ENCODE results near the gene RGCC. TPM values are rescaled to one million over a fixed set of nuclear protein-coding genes. Genes with fewer than 3 reads are reported as not detected.

RGCC gene
- total RNA-seq, 2 experiments from 2014 or later, result 75.0 to 77.8 TPM

DNA sequence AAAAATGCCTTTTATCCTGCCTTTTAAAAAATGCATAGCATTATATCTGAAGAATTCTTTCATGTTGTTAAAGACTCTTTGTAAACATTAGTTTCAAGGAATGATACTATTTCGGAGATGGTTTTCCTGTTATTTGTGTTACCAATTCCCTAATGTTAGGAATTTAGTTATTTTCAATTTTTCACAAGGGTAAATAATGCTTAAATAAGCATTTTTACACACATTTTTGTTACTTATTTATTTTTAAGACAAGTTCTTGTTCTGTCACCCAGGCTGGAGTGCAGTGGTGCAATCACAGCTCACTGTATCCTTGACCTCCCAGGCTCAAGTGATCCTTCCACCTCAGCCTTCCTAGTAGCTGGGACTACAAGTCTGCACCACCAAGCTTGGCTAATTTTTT is 49.0 kb downstream of the RGCC start:
- intact Hi-C loops (cut with micrococcal nuclease), result no loop called here
- CTCF ChIA-PET, result interaction anchor here (0.6 kb wide), 2 partner anchors 59 to 101 kb away, joined by 3 read pairs; no protein-coding TSS in a partner anchor
- Mint-ChIP-seq H3K27ac (no peak overlapping the region), H3K9me3 (peaks cover 9% of the 10 kb centered on the region), H3K4me3 (no peak overlapping the region), H3K4me1 (ENCODE audit: low read depth) (peaks cover 33% of the 10 kb centered on the region), H3K36me3 (ENCODE audit: low read depth) (peaks cover 7% of the 10 kb centered on the region), H3K27me3 (ENCODE audit: low read depth) (no peaks in the 10 kb centered on the region)
- DNase-seq, result no peak

DNA sequence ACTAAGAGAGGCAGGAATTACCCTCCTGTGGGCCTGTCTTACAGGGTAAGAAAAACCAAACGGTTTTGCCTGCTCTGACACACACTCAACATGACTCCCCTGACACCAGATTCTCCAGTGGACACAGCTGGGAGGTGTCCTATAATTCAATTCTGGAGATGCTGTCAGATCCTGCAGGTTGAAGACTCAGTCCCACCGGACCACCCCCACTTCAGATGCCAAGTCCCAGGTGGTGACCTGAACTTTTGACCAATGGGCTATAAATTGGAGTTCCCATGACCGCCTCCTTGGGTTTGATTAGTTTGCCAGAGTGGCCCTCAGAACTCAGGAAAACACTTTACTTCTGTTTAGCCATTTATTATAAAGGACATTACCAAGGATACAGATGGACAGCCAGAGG is 52.6 kb downstream of the RGCC start:
- H3K9me3 Mint-ChIP-seq, result peaks cover 2% of the 10 kb centered on the region
- CTCF ChIA-PET, result no interaction called here
- no peak overlapping the region for H3K4me3 Mint-ChIP-seq
- H3K4me1 Mint-ChIP-seq (ENCODE audit: low read depth), result peaks cover 11% of the 10 kb centered on the region
- intact Hi-C loops (cut with micrococcal nuclease), result no loop called here
- H3K27me3 Mint-ChIP-seq (ENCODE audit: low read depth), result no peaks in the 10 kb centered on the region
- H3K36me3 Mint-ChIP-seq (ENCODE audit: low read depth), result peaks cover 2% of the 10 kb centered on the region
- H3K27ac Mint-ChIP-seq, result no peak overlapping the region
- DNase-seq, result no peak

DNA sequence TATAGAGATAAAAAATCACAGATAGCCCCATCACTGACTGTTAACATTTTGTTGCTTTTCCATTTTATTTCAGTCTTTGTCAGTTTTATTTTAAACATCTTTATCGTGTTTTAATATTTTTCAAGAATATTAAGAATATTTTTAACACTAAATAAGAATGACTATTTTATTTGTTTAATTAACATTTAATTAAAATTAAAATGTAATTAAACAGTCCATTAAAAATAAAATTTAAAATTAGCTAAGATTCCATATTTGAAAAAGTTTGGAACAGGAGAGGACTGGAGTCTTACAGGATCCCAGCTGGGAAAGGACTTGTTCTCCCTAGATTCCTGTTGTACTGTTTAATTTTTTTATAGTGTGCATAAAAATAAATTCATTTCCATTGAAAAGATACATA is 54.5 kb downstream of the RGCC start:
- Mint-ChIP-seq H3K4me1 (ENCODE audit: low read depth) (no peaks in the 10 kb centered on the region), H3K27ac (no peak overlapping the region), H3K4me3 (no peak overlapping the region), H3K27me3 (ENCODE audit: low read depth) (no peaks in the 10 kb centered on the region), H3K36me3 (ENCODE audit: low read depth) (no peaks in the 10 kb centered on the region), H3K9me3 (no peaks in the 10 kb centered on the region)
- CTCF ChIA-PET, result no interaction called here
- intact Hi-C loops (cut with micrococcal nuclease), result no loop called here
- no peak for DNase-seq

DNA sequence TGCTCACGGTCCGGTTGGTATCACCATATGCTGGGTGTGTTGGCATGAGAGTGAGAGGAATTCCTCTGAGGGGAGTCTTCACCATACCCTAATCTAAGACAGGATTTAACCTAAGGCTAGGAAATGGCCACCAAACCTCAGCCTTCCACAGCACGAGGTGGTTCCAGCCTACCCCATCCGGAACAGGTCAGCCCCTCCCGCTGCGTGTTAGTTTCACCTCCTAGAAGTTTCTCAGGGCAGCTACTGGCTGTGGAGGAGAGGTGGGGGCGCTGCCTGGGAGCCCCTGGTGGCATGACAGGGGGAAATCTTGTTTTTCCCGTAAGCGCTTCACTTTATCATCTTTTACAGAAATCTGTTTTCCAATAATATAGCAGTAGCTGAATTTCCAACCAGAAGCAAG is 55.1 kb downstream of the RGCC start:
- intact Hi-C loops (cut with micrococcal nuclease), result no loop called here
- no peak overlapping the region for H3K4me3 Mint-ChIP-seq
- H3K36me3 Mint-ChIP-seq (ENCODE audit: low read depth), result no peaks in the 10 kb centered on the region
- H3K27me3 Mint-ChIP-seq (ENCODE audit: low read depth), result no peaks in the 10 kb centered on the region
- CTCF ChIA-PET, result no interaction called here
- H3K9me3 Mint-ChIP-seq, result no peaks in the 10 kb centered on the region
- no peaks in the 10 kb centered on the region for H3K4me1 Mint-ChIP-seq (ENCODE audit: low read depth)
- DNase-seq, result no peak
- no peak overlapping the region for H3K27ac Mint-ChIP-seq

DNA sequence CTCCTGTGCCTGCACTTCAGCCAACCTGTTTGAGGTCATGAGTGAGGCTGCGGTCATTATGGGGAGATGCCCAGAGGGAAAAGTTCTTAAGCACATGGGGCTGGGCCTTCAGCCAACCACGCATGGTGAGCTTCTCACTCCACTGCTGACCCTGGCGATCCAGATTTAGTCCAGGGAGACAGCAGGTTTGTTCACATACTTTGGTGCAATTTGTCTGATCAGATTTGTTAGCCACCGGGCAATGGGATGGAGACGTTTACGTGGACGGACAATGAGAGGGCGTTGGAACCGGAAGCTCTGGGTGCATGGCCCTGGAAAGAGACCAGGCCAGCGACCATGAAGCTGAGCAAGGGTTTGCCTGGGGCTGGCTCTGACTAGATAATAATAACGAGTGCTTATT is 56.2 kb downstream of the RGCC start:
- Mint-ChIP-seq H3K27me3 (ENCODE audit: low read depth) (no peaks in the 10 kb centered on the region), H3K4me3 (no peak overlapping the region), H3K9me3 (no peaks in the 10 kb centered on the region), H3K4me1 (ENCODE audit: low read depth) (no peaks in the 10 kb centered on the region), H3K36me3 (ENCODE audit: low read depth) (no peaks in the 10 kb centered on the region), H3K27ac (no peak overlapping the region)
- intact Hi-C loops (cut with micrococcal nuclease), result no loop called here
- no peak for DNase-seq
- CTCF ChIA-PET, result no interaction called here

DNA sequence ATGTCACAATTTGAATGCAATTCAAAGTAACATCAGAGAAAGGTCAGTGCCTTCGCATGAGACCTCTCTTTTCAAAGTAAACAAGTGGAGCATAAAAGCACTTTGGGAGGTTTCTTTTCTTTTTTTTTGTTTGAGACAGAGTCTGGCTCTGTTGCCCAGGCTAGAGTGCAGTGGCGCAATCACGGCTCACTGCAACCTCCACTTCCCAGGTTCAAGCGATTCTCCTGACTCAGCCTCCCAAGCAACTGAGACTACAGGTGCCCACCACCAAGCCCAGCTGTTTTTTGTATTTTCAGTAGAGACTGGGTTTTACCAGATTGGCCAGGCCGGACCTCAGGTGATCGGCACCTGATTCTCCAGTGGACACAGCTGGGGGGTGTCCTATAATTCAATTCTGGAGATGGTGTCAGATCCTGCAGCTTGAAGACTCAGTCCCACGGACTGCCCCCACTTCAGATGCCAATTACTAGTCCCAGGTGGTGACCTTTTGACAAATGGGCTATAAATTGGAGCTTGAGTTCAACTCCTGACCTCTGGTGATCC is 57.6 kb downstream of the RGCC start:
- Mint-ChIP-seq H3K36me3 (ENCODE audit: low read depth) (no peaks in the 10 kb centered on the region), H3K4me1 (ENCODE audit: low read depth) (no peaks in the 10 kb centered on the region), H3K27me3 (ENCODE audit: low read depth) (no peaks in the 10 kb centered on the region), H3K9me3 (no peaks in the 10 kb centered on the region), H3K4me3 (no peak overlapping the region), H3K27ac (no peak overlapping the region)
- no peak for DNase-seq
- intact Hi-C loops (cut with micrococcal nuclease), result no loop called here
- CTCF ChIA-PET, result interaction anchor here (0.6 kb wide), 1 partner anchor 15 kb away, joined by 4 read pairs; no protein-coding TSS in a partner anchor

DNA sequence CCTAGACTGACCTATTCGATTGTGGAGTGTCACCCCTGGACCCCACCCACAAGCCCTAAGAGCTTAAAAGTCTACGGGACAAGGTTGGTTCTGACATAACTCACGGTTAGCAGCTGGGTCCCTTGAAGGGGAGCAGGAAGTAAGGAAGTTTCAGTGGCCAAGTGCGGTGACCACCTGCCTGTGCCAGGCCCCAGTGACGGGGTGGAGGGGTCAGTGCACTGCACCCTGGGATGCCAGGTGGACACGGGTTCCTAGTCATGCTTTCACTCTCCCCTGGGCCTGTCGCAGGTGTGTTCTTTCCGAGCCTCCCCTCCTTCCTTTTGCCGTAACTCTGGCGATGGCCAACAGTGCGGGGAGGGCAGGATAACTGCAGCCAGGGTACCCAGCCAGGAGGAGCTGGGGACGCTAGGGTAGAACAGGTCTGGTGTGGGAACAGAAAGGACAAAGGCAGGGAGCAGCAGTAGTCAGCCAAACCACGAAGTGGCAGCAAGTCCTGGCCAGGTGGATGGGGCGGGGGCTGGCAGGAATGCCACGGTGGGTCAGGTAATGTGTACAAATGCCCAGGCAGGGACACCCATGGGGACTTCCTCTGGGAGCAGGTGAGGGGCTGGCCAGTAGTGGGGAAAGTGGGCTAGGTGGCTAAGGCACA is 58.3 kb downstream of the RGCC start:
- CTCF ChIA-PET, result interaction anchor here (0.6 kb wide), 1 partner anchor 15 kb away, joined by 4 read pairs; no protein-coding TSS in a partner anchor
- no peak for DNase-seq
- H3K27me3 Mint-ChIP-seq (ENCODE audit: low read depth), result no peaks in the 10 kb centered on the region
- no peaks in the 10 kb centered on the region for H3K36me3 Mint-ChIP-seq (ENCODE audit: low read depth)
- no peaks in the 10 kb centered on the region for H3K4me1 Mint-ChIP-seq (ENCODE audit: low read depth)
- no peak overlapping the region for H3K27ac Mint-ChIP-seq
- intact Hi-C loops (cut with micrococcal nuclease), result no loop called here
- H3K4me3 Mint-ChIP-seq, result no peak overlapping the region
- no peaks in the 10 kb centered on the region for H3K9me3 Mint-ChIP-seq

DNA sequence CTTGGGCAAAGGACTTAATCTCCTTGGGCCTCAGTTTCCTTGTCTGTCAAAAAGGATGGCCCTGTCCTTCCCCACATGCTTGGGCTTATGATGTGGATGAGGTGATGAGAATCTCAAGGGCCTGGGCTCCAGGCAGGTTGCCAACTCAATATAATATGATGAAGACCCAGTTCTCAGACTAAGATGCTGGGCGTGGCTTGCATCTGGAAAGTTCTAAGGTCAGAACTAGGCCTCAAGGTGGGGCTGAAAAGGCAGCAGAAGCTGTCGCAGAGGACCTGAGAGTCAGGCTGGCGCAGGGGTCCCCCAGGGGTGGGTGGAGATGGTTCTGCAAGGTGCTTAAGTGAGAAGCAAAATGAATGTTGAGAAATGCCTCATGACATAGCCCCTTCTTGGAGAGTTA is 58.8 kb downstream of the RGCC start:
- intact Hi-C loops (cut with micrococcal nuclease), result no loop called here
- Mint-ChIP-seq H3K9me3 (no peaks in the 10 kb centered on the region), H3K27me3 (ENCODE audit: low read depth) (no peaks in the 10 kb centered on the region), H3K27ac (no peak overlapping the region), H3K4me1 (ENCODE audit: low read depth) (no peaks in the 10 kb centered on the region), H3K36me3 (ENCODE audit: low read depth) (no peaks in the 10 kb centered on the region), H3K4me3 (no peak overlapping the region)
- CTCF ChIA-PET, result no interaction called here
- DNase-seq, result no peak

DNA sequence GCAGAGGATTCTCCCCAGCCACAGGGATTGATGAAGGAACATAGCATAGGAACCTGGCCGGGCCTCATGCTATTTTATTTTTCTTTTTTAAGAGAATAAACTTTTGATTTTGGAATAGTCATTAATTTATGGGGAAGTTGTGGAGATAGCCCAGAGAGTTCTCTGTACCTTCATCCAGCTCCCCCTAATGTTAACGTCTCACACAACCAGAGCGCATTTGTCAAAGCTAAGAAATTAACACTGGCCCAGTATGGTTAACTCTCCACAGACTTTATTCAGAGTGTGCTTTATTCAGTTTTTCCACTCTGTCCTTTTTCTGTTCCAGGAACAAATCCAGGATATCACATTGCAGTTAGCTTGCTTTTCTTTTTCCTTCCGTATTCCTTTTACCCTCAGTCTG is 59.4 kb downstream of the RGCC start:
- Mint-ChIP-seq H3K9me3 (no peaks in the 10 kb centered on the region), H3K27me3 (ENCODE audit: low read depth) (no peaks in the 10 kb centered on the region), H3K4me3 (no peak overlapping the region), H3K4me1 (ENCODE audit: low read depth) (no peaks in the 10 kb centered on the region), H3K36me3 (ENCODE audit: low read depth) (no peaks in the 10 kb centered on the region), H3K27ac (no peak overlapping the region)
- CTCF ChIA-PET, result interaction anchor here (1.2 kb wide), 1 partner anchor 59 kb away, joined by 3 read pairs; no protein-coding TSS in a partner anchor
- DNase-seq, result no peak
- intact Hi-C loops (cut with micrococcal nuclease), result no loop called here

DNA sequence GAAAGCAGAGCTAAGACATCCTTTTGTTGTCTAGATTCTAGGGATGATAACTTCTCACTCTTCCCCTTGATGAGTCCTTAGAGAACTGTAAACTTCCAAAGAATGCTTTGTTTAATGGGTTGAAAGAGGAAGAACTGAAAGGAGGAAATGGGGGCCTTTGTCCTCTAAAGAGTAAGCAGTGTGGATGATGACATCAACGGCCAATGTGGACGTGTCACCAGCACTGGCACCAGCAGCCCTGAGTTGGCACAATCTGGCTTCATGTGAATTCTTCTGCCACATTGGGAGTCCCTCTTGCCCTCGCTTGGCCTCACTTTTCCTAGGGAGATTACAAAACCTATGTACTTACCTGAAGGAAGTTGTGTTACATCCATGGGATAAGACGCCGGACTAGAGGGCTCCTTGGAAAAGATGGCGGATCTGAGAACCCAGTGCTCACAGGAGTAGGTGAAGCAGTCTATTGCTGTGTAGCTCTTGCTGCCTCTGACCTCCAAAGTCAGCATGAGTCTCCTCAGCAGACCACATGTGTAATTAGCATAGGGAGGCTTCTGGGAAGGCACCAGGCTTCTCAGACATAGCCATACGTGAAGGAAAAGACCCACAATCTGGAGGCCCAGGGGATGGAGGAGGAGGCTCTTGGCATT is 62.8 kb downstream of the RGCC start:
- H3K4me1 Mint-ChIP-seq (ENCODE audit: low read depth), result peaks cover 3% of the 10 kb centered on the region

More for the DNA sequence above, 62.8 kb downstream of the RGCC start:
- no peaks in the 10 kb centered on the region for H3K9me3 Mint-ChIP-seq
- no peaks in the 10 kb centered on the region for H3K36me3 Mint-ChIP-seq (ENCODE audit: low read depth)
- no peak overlapping the region for H3K4me3 Mint-ChIP-seq
- H3K27me3 Mint-ChIP-seq (ENCODE audit: low read depth), result no peaks in the 10 kb centered on the region
- intact Hi-C loops (cut with micrococcal nuclease), result no loop called here
- no peak overlapping the region for H3K27ac Mint-ChIP-seq
- CTCF ChIA-PET, result interaction anchor here (0.8 kb wide), 1 partner anchor 26 kb away, joined by 3 read pairs; no protein-coding TSS in a partner anchor
- DNase-seq, result no peak

Other genes starting within 250 kb of the RGCC start
- 10 to 100 TPM; 23.2 to 28.4 TPM for gene MTRF1, start 194.0 kb upstream of the RGCC start, total RNA-seq
- 10 to 100 TPM; 29.6 to 31.5 TPM for gene NAA16, start 146.3 kb upstream of the RGCC start, total RNA-seq